Mesendoderm (in vitro differentiated cells): ENCODE data around the gene SLC35A3.
A peak's percentile ranks its signal among the peaks of the same experiment; 100 is the strongest.

Experiments used
- DNase-seq: peaks from one replicate; pipeline ENCODE4 v3.0.0; 2013
- H2AK5ac ChIP-seq: 2 replicates; pipeline ENCODE4 v1.6.1; 2013; ENCODE audit warnings: low read length, inconsistent platforms
- H2BK120ac ChIP-seq: 2 replicates; pipeline ENCODE4 v1.6.1; 2013; ENCODE audit warnings: low read depth, mild to moderate bottlenecking, low read length, moderate library complexity, mixed read lengths
- H2BK15ac ChIP-seq: replicated peaks from 2 replicates; pipeline ENCODE4 v1.6.1; 2013; ENCODE audit warnings: low read depth, mild to moderate bottlenecking, moderate library complexity
- H2BK5ac ChIP-seq: 2 replicates; pipeline ENCODE4 v1.6.1; 2013; ENCODE audit warnings: low read length, inconsistent platforms
- H3K18ac ChIP-seq: 2 replicates; pipeline ENCODE4 v1.6.1; 2013; ENCODE audit warnings: mild to moderate bottlenecking, low read length, mixed read lengths
- H3K23ac ChIP-seq: one replicate; pipeline ENCODE4 v1.6.1; 2013; ENCODE audit warnings: low read length
- H3K27ac ChIP-seq: 2 replicates; pipeline ENCODE4 v1.5.1; 2013; ENCODE audit warnings: low read depth, mild to moderate bottlenecking, inconsistent platforms, low read length, moderate library complexity
- H3K27me3 ChIP-seq: 2 replicates; pipeline ENCODE4 v1.6.1; 2013; ENCODE audit warnings: low read length, control low read depth, mild to moderate bottlenecking, inconsistent platforms; ENCODE audit not compliant: insufficient read depth, poor library complexity
- H3K36me3 ChIP-seq: 2 replicates; pipeline ENCODE4 v1.6.1; 2013; ENCODE audit warnings: low read length, inconsistent platforms; ENCODE audit not compliant: control insufficient read depth, insufficient read depth
- H3K4ac ChIP-seq: one replicate; pipeline ENCODE4 v1.6.1; 2013; ENCODE audit warnings: low read depth, mild to moderate bottlenecking, low read length, moderate library complexity
- H3K4me1 ChIP-seq: 2 replicates; pipeline ENCODE4 v1.6.1; 2013; ENCODE audit warnings: low read depth, low read length, inconsistent platforms; ENCODE audit not compliant: control insufficient read depth
- H3K4me2 ChIP-seq: 2 replicates; pipeline ENCODE4 v1.6.1; 2013; ENCODE audit warnings: low read length
- H3K4me3 ChIP-seq: 2 replicates; pipeline ENCODE4 v1.5.1; 2013; ENCODE audit warnings: mild to moderate bottlenecking, low read length
- H3K56ac ChIP-seq: one replicate; pipeline ENCODE4 v1.6.1; 2013; ENCODE audit warnings: low read length
- H3K79me1 ChIP-seq: 2 replicates; pipeline ENCODE4 v1.6.1; 2013; ENCODE audit warnings: low read length, inconsistent platforms
- H3K79me2 ChIP-seq: 2 replicates; pipeline ENCODE4 v1.6.1; 2013; ENCODE audit warnings: mild to moderate bottlenecking, low read length; ENCODE audit not compliant: control insufficient read depth, insufficient read depth
- H3K9ac ChIP-seq: 2 replicates; pipeline ENCODE4 v1.6.1; 2013; ENCODE audit warnings: low read length, inconsistent platforms
- H4K5ac ChIP-seq: one replicate; pipeline ENCODE4 v1.6.1; 2013; ENCODE audit warnings: low read length
- H4K8ac ChIP-seq: one replicate; pipeline ENCODE4 v1.6.1; 2013; ENCODE audit warnings: low read depth, mild to moderate bottlenecking, control low read depth, low read length, moderate library complexity
- WGBS: extraction: QIAGEN DNeasy Blood & Tissue Kit; methylation state at CpG from one replicate; pipeline ENCODE4 v1.1.7; 2013; ENCODE audit warnings: low lambda C conversion rate, missing lambda C conversion rate; ENCODE audit not compliant: insufficient coverage; ENCODE audit errors: extremely low coverage; 5-methylcytosine and 5-hydroxymethylcytosine counted together

Gene SLC35A3

DNA sequence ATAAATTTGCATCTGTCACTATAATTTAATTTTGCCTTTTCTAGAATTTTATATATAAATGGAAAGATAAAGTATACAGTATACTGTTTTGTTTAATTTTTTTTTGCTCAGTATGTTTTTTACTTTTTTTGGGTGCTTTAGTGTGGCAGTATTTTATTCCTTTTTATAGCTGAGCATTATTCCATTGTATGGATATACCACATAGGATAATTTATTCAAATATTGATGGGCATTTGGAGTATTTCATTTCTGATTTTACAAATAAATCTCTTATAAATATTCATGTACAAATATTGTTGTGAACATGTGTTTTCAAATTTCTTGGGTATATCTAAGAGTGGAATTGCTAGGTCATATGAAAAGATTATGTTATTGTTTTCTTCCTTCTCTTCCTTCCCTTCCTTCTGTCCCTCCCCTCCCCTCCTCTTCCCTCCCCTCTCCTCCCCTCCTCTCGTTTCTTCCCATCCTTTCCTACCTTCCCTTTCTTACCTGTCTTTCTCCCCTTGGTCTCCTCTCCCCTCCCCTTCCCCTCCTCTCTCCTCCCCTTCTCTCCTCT, 18.5 kb downstream of the SLC35A3 start:
- no peak overlapping the region for H2AK5ac ChIP-seq
- no peaks in the 10 kb centered on the region for H3K27me3 ChIP-seq
- DNase-seq = no peak
- no peaks in the 10 kb centered on the region for H3K36me3 ChIP-seq
- no peak overlapping the region for H3K4ac ChIP-seq
- peaks cover 2% of the 10 kb centered on the region for H3K79me2 ChIP-seq
- no peak overlapping the region for H3K23ac ChIP-seq
- H2BK15ac ChIP-seq = no peak overlapping the region
- H2BK5ac ChIP-seq = no peak overlapping the region
- no peak overlapping the region for H3K4me3 ChIP-seq
- H2BK120ac ChIP-seq = no peak overlapping the region
- no CpG with 5 or more reads among the region's 1 CpG for WGBS
- H3K4me1 ChIP-seq = no peaks in the 10 kb centered on the region
- no peak overlapping the region for H3K18ac ChIP-seq
- no peak overlapping the region for H3K56ac ChIP-seq
- no peak overlapping the region for H3K27ac ChIP-seq
- no peak overlapping the region for H4K8ac ChIP-seq
- H3K9ac ChIP-seq = no peak overlapping the region
- peaks cover 1% of the 10 kb centered on the region for H3K79me1 ChIP-seq
- no peak overlapping the region for H4K5ac ChIP-seq
- H3K4me2 ChIP-seq = no peak overlapping the region

DNA sequence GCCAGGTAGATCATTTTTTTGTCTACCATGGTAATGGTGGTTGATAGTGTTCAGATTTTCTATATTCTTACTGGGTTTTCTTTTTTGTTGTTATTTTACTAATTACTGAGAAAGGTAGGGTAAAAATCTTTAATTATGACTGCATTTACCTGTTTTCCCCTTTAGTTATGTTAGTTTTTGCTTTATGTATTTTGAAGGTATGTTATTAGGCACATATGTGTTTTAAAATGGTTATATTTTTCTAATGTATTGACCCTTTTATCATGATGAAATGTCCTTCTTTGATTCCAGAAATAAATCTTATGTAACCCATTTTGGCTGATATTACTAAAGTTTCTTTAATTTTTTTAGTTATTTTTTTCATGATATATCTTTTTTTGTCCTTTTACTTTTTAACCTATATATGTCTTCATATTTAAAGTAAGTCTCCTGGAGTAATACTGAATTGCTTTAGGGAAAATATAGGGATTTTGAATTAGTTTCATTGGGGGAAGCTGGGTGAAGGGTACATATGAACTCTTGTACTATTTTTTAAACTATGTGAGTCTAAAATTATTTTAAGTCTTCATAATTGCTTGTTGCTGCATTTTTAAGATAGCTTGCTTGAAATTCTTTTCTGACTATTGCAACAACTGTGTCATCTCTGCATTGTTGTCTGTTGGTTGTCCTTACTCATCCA, 22.4 kb downstream of the SLC35A3 start:
- H3K4me1 ChIP-seq = no peaks in the 10 kb centered on the region
- no peak overlapping the region for H4K5ac ChIP-seq
- H3K36me3 ChIP-seq = no peaks in the 10 kb centered on the region
- H2BK120ac ChIP-seq = no peak overlapping the region
- H3K18ac ChIP-seq = no peak overlapping the region
- no peak overlapping the region for H3K27ac ChIP-seq
- no peak for DNase-seq
- H3K27me3 ChIP-seq = no peaks in the 10 kb centered on the region
- no peak overlapping the region for H3K4me2 ChIP-seq
- no peak overlapping the region for H2AK5ac ChIP-seq
- no peak overlapping the region for H3K56ac ChIP-seq
- H3K79me2 ChIP-seq = no peaks in the 10 kb centered on the region
- H3K79me1 ChIP-seq = no peaks in the 10 kb centered on the region
- H3K9ac ChIP-seq = no peak overlapping the region
- H2BK5ac ChIP-seq = no peak overlapping the region
- no peak overlapping the region for H3K23ac ChIP-seq
- no peak overlapping the region for H2BK15ac ChIP-seq
- no peak overlapping the region for H4K8ac ChIP-seq
- no peak overlapping the region for H3K4ac ChIP-seq
- no peak overlapping the region for H3K4me3 ChIP-seq

DNA sequence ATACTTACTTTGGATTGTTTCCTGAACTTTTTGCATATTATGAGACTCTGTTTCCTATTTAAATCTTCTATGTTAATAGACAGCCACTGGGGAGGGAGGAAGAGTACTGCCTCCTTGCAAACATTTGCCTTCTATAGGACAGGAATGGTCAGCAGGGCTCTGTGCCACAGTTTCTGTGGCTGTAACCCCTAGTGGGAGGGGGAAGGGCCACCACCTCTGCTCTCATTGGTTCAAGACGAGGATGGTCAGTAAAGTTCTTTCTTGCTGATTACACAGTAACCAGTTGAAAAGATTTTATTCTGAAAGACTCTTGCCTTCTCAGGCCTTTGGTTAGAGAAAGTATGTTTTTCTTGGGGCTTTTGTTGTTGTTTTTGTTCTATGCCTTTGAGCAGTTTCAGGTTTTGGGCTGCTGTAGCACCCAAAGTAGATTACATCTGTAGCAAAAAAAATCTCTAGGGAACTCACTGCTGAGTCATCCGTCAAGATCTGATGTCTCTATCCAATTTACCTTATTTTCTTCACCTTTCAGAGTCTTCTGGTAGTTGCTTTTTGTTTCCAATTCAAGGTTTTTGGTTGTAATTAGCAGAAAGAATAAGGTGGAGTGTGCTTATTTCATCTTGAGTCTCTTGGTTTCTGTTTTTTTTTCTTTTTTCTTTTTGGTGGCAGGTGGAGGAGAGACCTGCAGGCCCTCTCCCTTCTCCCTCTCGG, 23.1 kb downstream of the SLC35A3 start:
- H3K79me2 ChIP-seq = no peaks in the 10 kb centered on the region
- H4K8ac ChIP-seq = no peak overlapping the region
- H3K27me3 ChIP-seq = no peaks in the 10 kb centered on the region
- no peaks in the 10 kb centered on the region for H3K4me1 ChIP-seq
- H2AK5ac ChIP-seq = no peak overlapping the region
- no peaks in the 10 kb centered on the region for H3K79me1 ChIP-seq
- no CpG with 5 or more reads among the region's 3 CpGs for WGBS
- H3K4ac ChIP-seq = no peak overlapping the region
- H3K4me3 ChIP-seq = no peak overlapping the region
- no peaks in the 10 kb centered on the region for H3K36me3 ChIP-seq
- no peak overlapping the region for H3K56ac ChIP-seq
- H3K23ac ChIP-seq = no peak overlapping the region
- peak overlapping the region; percentile 0 for H3K18ac ChIP-seq
- H2BK15ac ChIP-seq = no peak overlapping the region
- DNase-seq = peak; percentile 30
- H4K5ac ChIP-seq = no peak overlapping the region
- no peak overlapping the region for H3K9ac ChIP-seq
- no peak overlapping the region for H2BK120ac ChIP-seq
- H2BK5ac ChIP-seq = no peak overlapping the region
- no peak overlapping the region for H3K4me2 ChIP-seq
- no peak overlapping the region for H3K27ac ChIP-seq

DNA sequence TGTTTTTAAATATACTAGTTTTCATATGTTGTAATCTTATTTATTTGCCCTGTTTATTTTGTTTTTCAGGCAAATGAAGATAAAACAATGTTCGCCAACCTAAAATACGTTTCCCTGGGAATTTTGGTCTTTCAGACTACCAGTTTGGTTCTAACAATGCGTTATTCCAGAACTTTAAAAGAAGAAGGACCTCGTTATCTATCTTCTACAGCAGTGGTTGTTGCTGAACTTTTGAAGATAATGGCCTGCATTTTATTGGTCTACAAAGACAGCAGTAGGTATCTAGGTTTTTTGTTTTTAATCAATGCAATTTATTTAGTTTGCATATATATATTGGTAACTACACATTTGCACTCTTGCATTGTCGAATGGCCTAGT, 23.7 kb downstream of the SLC35A3 start:
- Histone ChIP-seq H3K4me3 (no peak overlapping the region), H2AK5ac (no peak overlapping the region), H2BK120ac (no peak overlapping the region), H3K56ac (no peak overlapping the region), H3K9ac (no peak overlapping the region), H4K5ac (no peak overlapping the region), H3K79me1 (no peaks in the 10 kb centered on the region), H3K79me2 (no peaks in the 10 kb centered on the region), H3K18ac (no peak overlapping the region), H3K27me3 (no peaks in the 10 kb centered on the region), H3K4me2 (no peak overlapping the region), H3K4ac (no peak overlapping the region), H2BK15ac (no peak overlapping the region), H4K8ac (no peak overlapping the region), H3K27ac (no peak overlapping the region), H3K4me1 (no peaks in the 10 kb centered on the region), H3K23ac (no peak overlapping the region), H3K36me3 (no peaks in the 10 kb centered on the region), H2BK5ac (no peak overlapping the region)
- DNase-seq = no peak
- WGBS = no CpG with 5 or more reads among the region's 5 CpGs

DNA sequence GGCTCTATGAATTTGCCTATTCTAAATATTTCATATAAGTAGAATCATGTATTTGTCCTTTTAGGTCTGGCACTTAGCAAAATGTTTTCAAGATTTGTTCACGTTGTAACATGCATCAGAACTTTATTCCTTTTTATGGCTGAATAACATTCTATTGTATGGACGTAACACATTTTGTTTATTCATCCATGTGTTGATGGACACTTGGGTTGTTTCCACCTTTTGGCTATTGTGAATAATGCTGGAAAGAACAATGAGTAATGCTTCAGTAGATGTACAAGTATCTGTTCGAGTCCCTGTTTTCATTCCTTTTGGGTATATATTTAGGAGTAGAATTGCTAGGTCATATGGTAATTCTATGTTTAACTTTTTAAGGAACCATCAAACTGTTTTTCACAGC, 24.7 kb downstream of the SLC35A3 start:
- H3K27ac ChIP-seq = no peak overlapping the region
- H4K8ac ChIP-seq = no peak overlapping the region
- no peaks in the 10 kb centered on the region for H3K79me1 ChIP-seq
- WGBS = no CpG with 5 or more reads among the region's 3 CpGs
- H3K4me1 ChIP-seq = no peaks in the 10 kb centered on the region
- H3K79me2 ChIP-seq = no peaks in the 10 kb centered on the region
- H2BK5ac ChIP-seq = no peak overlapping the region
- no peak overlapping the region for H3K56ac ChIP-seq
- no peak overlapping the region for H4K5ac ChIP-seq
- H3K23ac ChIP-seq = no peak overlapping the region
- H3K18ac ChIP-seq = no peak overlapping the region
- H2BK15ac ChIP-seq = no peak overlapping the region
- no peaks in the 10 kb centered on the region for H3K27me3 ChIP-seq
- no peaks in the 10 kb centered on the region for H3K36me3 ChIP-seq
- no peak overlapping the region for H3K4ac ChIP-seq
- no peak for DNase-seq
- no peak overlapping the region for H3K9ac ChIP-seq
- no peak overlapping the region for H3K4me3 ChIP-seq
- no peak overlapping the region for H2AK5ac ChIP-seq
- no peak overlapping the region for H2BK120ac ChIP-seq
- no peak overlapping the region for H3K4me2 ChIP-seq
